Stimulated activated CD4-positive, alpha-beta T cell treated with anti-CD3 and anti-CD28 coated beads, Interleukin-15, amount 100 ng/mL, for 48 hours (primary cell): ENCODE data around the gene GRID2.

Experiments used
- DNase-seq, 2 donors: peaks; one replicate each; pipeline ENCODE4 v3.0.0-alpha.2; 2020; ENCODE audit warnings: low read depth in 2 of 2

GRID2 gene

DNA sequence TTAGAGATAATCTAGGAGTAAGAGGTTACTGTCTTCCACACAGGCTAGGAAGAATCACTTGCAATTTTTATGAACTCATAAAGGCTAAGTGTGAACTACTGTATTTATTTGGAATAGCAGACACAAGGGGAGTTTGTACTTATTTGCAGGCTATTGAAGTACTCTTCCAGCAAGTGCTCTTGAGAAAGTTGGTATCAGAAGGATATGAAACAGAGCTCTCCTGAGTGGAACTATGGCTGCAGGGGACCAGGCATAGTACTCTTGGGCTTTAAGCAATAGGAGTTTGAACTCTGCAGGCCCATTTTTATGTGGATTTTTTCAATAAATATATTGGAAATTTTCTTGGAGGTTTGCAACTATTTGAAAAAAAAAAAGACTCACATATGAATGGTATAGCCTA, 768.5 kb downstream of the GRID2 start:
- no peak for DNase-seq

DNA sequence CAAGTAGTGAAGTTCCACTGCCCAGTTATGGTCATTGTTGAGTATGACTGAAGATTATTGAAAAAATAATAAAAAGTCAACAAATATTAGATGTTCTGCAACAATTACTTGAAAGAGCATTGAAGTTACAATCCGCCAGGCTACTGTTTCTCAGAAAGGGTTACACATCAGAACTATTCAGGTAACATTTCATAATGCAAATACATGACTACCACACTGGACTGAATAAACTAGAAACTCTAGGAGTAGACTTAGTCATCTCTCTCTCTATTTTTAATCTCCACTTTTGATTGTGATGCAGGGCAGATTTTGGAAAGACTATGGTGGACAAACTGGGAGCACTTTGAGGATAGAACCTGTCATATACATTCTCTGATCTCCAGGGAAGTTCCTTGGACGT, 776.5 kb downstream of the GRID2 start:
- DNase-seq: no peak

DNA sequence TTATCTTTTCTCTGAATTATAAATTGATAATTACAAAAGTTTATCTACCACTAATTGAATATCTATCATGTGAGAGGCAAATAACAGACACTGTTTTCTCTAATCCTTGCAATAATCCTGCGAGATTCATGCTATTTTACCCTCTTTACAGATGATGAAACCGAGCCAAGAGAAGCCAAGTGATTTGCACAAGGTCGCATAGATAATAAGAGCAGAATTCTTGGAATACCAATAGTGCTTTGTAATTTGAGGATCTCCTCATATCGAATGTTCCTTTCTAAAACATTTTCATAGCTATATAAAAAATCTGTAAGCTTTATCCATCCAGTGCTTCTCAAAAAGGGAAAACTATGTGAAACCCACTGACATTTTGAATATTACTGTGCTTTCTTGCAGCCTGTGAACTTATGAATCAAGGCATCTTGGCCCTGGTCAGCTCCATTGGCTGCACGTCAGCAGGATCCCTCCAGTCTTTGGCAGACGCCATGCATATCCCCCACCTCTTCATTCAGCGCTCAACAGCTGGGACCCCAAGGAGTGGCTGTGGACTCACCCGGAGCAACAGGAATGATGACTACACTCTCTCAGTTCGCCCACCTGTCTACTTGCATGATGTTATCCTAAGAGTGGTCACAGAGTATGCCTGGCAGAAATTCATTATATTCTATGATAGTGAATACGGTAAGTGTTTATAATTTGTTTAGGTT, 781.0 kb downstream of the GRID2 start:
- no peak for DNase-seq

DNA sequence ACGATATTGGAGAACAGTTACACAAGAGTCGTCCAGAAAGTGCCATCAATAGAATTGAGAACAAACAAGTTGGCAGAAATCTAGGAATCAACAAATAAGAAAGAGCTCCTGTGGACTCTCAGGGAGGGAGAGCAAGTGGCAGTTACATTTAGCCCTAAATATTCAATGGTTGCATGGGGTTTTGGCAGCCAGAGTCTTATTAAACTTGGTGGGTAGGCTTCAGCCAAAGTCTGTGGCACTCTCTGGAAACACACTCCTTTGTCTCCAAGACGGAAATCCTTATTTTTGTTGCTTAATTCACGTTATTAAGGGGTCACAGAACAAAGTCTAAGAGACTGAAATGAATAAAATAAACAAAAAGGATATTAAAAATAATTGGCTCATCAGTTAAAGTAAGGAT, 782.6 kb downstream of the GRID2 start:
- DNase-seq: no peak

DNA sequence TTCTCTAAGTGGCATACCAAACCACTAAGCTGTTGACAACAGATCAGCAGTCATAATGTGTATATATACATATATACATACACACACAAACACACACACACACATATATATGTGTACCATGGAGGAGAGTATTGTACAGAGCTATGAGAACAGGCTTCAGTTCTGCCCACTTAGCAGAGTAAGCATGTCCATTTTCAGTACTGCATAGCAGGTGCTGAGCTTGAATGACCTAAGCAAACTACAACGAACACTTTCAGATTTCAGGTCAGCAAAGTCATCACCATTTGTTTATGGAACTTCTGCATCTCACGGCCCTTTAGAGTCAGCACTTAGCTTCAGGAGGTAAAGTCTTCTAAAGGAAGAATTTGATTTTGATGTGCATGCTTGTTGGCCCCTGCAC, 789.0 kb downstream of the GRID2 start:
- DNase-seq: no peak

DNA sequence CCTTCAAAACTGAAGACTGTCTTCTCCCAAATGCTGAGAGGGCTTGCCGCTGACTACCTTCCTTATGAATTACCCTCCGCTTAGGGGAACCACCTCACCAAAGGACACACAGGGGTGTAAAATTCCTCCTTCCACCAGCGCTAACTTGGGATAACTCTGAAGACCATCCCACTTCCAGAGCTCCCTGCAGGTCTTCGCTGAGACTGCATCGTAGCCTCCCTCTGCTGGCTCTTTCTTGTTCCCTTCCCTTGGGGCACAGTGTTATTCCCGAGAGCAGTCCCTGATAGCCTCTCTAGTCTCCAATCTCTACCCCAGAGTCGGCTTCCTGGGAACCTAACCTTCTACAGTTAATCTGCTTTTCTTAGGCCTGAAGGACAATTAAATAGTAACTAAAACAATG, 799.3 kb downstream of the GRID2 start:
- DNase-seq: no peak

DNA sequence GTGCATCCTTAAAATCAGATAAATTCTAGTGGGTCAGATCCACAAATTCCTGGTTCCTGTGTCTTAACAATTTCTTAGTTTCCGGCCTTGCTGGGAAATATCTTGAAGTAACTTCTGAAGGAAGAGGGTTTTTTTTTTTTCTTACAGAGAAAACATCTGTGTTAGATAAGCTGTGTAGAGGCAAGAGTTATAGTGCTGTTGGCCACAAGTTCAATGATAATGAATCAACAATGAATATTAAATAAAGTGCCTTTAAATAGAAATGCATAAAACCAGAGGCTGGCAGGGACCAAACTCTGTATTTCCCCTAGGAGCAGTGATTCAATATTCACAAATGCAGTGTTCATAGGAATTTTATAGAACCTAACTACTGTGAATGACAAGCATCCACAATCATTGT, 812.9 kb downstream of the GRID2 start:
- DNase-seq: no peak

DNA sequence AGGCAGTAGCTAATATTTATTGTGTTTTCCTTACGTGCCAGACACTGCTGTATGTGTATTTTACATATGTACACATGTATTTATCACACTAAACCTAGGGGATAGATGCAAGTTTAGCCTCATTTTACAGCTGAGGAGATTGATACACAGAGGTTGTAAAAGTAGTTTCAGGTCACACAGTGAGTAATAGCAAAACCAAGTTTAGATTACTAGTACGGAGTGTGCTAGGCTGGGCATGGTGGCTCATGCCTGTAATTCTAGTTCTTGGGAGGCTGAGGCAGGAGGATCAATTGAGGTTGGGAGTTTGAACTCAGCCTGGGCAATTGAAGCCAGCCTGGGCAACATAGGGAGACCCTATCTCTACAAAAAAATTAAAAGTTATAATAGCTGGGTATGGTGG, 823.7 kb downstream of the GRID2 start:
- DNase-seq: no peak

DNA sequence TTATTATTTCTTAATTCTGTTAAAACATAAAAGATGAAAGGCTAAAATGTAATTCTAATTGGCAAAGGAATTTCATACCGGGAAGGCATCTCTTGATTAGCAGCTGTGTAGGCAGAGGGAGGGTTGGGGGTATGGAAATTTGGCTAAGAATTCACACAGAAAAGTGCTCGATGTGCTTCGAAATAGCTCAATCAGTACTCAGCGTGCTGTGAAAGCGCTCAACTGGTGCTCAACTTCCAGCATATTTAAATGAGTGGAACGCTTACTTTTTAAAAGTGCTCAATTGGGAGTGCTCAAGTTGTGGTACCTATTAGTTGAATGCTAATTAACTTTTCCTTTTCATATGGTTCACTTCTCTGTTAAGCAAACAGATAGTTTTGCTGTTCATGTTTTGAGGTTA, 828.9 kb downstream of the GRID2 start:
- DNase-seq: no peak

DNA sequence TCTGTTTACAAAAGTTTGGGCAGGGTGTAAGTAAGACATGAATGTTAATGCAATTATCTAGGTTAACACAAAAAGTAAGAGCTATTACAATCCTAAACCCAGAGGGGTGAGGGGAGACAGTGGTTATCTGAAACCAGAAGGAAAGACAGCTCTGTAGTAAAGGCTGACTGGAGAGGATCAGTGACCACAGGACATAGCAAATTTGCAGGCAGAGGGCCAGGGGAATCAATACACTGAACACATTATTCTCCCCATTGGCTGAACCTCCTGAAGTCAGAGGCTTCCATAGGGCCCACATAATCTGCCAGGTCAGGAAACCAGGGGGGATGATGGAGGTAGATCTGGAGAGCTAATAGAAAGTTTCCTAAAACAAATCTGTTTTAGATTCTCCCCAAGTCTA, 835.4 kb downstream of the GRID2 start:
- DNase-seq: no peak

DNA sequence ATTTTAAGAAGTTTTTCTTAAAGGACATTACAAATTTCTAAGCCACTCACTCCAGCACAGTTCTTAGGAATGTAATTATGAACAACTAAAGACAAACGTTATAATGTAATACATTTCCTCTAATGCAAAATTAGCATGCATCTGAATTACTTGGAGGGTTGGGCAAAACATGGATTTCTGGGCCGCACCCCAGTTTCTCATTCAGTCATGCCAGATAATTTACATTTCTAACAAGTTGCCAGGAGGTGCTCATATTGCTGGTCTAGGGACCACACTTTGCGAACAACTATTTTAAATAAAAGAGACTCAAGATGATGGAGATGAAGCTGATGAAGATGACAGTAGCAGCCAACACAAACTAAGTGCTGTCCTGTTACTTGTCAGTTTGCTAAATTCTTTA, 840.1 kb downstream of the GRID2 start:
- DNase-seq: no peak

DNA sequence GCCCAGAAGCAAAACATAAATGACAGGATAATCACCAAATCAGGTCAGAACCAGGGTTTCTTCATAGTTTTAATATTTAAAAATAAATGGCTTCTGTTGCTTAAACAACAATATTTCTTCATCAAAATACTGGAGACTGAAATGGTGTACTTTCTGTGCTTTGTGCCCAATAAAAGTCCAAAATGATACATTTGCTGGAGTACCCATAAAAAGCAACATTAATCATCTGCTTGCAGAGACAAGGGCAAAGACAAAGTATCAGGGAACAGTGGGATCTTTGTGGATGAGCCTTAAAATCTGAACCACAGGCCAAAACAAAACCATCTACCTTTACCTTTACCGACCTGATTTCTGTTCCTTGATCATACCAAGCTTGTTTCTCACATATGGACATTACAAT, 840.9 kb downstream of the GRID2 start:
- DNase-seq: no peak

DNA sequence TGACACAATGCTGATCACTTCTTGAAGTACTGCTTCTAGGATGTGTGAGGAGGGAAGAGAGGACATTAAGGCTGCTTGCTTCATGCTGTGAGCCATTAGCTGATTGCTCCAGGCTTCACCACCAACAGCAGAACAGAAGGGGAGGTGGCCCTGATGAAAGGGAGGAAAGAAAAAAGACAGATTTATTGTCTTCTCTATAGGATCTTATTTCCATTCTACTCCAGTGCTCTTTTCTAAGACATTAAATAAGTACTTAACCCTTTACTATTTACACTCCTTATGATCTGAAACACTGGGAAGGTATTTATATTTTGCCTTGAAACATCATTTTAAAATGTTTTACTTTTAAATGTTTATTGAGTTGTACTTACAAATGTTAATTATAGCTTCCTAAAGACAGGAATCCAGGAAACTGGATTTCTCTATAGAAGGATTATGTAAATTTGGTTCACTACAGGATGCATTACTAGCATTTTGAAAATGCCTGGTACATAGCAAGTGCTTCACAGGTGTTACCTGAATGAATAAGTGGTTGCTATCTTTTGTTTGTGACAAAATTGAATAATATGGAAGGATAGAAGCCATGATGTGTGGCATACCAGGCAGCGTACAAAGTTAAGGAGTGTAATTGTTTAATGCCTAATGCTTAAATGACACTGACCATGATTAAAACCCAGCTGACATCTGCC, 843.9 kb downstream of the GRID2 start:
- DNase-seq: no peak

DNA sequence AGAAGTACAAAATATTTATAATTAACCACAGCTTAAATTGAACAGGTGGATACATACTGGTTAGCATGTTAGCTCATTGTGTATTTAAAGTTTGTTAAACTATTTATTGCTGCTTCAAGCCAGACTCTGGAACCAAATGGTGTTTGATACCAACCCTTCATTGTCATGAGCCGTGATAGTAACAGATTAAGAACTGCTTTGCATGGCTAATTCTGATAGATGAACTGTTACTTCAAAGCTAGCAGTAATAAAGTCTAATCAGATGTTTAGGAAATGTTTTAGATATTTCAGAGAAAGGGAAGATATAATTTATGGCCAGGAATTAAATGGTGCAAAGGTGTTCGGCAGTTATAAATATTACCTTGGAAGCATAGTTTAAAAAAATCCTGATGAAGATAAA, 848.7 kb downstream of the GRID2 start:
- DNase-seq: no peak

DNA sequence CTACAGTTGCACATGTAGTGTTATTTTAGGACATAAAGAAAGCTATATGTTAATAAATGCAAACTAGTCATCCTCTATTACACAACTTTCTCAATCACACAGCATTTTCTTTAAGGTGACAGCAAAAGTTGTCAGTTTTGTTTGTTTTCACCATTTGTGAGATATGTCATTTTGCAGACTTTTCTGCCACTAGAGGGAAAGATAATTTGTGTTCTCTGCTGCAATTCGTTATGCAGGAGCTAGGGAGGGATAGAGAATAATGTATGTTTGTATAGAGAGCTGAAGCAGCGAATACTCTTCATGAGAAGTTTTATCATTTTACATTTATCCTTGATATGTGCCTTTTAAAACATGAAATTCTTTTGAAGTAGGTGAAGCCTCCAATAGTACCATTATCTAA, 854.2 kb downstream of the GRID2 start:
- no peak for DNase-seq

DNA sequence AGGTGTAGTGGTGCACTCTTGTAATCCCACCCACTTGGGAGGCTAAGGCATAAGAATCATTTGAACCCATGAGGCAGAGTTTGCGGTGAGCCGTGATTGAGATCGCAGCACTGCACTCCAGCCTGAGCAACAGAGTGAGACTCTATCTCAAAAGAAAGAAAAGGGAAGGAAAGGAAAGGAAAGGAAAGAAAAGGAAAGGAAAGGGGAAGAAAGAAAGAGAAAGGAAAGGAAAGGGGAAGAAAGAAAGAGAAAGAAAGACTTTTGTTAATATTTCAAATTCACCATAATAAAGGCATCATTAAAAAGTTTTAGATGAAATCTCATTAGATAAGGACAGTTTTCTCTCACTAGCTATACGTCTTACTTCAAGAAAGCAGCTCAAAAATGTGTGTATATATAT, 864.3 kb downstream of the GRID2 start:
- no peak for DNase-seq

DNA sequence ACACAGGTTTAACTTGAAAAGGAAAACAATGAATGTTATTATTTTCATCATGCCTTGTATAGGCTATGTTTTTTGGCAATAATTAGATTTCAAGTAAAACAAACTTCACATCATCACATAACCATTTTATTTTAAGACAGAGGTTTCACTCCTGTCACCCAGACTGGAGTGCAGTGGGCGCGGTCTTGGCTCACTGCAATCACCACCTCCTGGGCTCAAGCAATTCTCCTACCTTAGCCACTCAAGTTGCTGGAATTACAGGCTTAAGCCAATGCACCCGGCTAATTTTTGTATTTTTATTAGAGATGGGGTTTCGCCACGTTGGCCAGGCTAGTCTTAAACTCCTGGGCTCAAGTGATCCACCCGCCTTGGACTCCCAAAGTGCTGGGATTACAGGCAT, 866.2 kb downstream of the GRID2 start:
- no peak for DNase-seq

DNA sequence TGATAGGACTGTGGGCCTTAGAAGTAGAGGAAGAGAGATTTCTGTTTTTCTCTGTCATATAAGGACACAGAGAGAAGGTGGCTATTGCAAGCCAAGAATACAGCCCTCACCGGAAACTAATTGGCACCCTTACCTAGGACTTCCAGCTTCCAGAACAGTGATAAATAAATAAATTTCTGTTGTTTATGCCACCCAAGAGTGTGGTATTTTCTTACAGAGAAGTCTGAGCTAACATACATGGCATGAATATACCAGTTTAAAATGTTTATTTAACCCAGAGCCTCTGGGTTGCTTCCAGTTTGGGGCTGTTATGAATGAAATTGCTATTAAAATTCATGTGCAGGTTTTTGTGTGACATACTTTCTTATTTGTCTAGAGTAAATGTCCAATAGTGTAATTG, 870.8 kb downstream of the GRID2 start:
- no peak for DNase-seq

DNA sequence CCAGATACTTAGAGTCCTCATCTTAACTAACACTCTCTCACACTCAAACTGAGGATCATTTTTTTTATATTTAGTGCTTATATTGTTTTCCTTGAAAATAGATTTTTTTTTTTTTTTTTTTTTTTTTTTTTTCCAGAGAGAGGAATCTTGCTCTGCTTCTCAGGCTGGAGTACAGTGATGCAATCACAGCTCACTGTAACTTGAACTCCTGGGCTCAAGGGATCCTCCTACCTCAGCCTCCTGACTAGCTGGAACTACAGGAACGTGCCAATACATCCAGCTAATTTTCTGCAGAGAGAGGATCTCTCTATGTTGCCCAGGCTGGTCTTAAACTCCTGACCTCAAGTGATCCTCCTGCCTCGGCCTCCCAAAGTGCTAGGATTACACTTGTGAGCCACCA, 874.5 kb downstream of the GRID2 start:
- DNase-seq: no peak

DNA sequence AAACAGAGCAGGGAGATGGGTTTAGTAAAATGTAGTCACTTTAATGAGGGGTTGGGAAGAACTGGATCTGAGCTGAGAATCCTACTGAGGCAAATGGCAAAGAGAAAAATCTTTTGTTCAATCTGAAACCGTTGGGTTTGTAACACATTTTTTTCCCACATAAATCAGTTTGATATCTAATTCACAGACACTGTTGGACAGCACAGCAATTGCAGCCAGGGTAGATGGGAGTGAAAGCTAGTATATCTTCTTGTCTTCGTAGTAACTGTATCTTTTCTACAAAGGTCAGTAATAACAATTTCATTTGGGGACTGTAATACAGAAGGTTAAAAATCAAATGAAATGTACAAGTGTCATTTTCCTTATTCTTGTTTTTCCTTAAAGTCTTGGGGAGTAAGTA, 875.3 kb downstream of the GRID2 start:
- DNase-seq: no peak

DNA sequence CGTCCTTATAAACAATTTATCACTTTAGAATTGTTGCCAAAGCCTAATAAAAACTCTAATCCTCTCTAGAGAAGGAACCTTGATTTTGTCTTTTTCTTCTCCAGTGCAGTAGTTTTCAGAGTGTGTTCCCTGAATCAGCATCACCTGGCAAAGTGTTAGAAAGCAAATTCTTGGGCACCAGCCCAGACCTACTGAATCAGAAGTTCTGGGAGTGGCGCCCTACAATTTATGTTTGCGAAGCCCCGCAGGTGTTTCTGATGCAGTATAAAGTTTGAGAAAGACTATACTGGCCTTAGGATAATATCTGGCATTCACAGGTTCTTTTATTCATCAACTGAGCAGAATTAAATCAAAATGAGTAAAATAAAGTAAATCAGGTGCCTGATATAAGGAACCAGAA, 879.0 kb downstream of the GRID2 start:
- DNase-seq: no peak

DNA sequence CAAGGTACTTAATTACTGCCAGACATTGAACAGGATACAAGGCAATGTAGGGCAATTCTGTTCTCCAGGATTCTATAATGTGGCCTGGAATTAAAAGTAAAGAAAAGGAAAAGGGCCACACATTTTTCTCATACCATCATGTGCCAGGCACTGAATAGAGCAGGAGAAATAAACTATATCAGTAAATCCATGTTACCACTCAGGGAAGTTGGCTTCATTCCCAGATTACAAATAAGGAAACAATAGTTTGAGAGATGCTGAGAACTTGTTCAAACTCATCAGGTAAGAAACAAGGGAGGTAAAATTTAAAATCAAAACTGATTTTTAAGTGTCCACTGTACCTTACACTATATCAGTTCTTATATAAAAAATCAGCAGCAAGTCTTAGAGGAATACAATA, 879.8 kb downstream of the GRID2 start:
- no peak for DNase-seq

DNA sequence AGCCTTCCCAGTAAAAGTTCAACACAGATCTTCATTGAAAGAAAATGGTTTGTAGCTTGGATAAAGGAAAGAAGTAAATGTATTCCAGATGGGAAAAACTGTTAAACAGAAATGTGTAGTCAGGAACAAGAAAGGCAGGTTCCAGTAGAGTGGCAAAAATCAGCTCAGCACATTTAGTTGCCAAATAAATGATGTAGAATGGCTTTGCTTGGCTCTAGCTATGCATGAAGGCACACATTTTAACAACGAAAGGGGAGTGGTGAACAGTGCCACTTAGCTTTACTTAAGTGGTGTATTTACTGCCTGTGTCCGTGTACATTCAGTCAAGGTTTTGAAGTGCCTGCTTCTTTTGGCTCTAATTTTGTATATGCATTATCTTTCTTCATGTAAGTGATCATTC, 880.3 kb downstream of the GRID2 start:
- no peak for DNase-seq

DNA sequence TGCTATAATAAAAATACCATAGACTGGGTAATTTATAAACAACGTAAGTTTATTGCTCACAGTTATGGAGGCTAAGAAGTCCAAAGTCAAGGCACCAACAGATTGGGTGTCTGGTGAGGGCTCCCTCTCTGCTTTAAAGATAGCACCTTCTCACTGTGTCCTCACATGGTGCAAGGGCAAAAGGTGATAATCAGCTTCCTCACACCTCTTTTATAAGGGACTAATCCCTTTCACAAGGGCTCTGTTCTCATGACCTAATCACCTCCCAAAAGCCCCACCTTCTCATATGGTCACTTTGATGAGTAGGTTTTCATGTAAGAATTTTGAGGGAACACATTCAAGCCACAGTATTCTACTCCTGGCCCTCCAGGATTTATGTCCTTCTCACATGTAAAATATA, 883.1 kb downstream of the GRID2 start:
- DNase-seq: no peak
